ENCODE data around the gene GIMAP1.
A peak's percentile ranks its signal among the peaks of the same experiment; 100 is the strongest.
"Not testable (repeated sequence)": the region's sequence is repeated elsewhere in the genome, so short reads cannot be mapped to it uniquely, and the experiment has no call there.

GIMAP1 gene

GRCh38 chr7:150716368-150716767 is at the start of gene GIMAP1:
Gene GIMAP1, plus strand, starts transcription at chr7:150716613. Its CDS starts 2,435 bp downstream, at chr7:150719048.
- DNase-seq = peak; percentile 67

GRCh38 chr7:150668472-150668911 is 47.9 kb upstream of the GIMAP1 start:
- peak; percentile 57 for DNase-seq

- no peak for DNase-seq
Observed at GRCh38 chr7:150668977-150669376, 47.4 kb upstream of the GIMAP1 start.

- not testable (repeated sequence) for DNase-seq
Observed at GRCh38 chr7:150671798-150672585, 44.4 kb upstream of the GIMAP1 start.

DNA sequence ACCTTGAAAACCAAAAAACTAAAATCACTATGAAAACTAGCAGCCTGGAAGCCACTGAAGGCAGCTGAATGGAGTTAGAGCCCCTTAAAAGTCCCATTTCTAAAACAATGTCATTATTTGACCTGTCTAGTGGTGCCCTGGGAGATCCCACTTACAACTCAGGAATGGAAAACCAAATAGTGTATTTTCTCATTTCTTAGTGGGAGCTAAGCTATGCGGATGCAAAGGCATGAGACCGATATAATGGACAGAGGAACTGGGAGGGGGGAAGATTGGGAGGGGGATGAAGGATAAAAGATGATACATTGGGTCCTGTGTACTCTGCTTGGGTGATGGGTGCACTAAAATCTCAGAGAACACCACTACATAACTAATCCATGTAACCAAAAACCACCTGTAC is 40.7 kb upstream of the GIMAP1 start:
- DNase-seq = no peak

- DNase-seq = not testable (repeated sequence)
Observed at GRCh38 chr7:150676276-150676675, 40.1 kb upstream of the GIMAP1 start.

DNA sequence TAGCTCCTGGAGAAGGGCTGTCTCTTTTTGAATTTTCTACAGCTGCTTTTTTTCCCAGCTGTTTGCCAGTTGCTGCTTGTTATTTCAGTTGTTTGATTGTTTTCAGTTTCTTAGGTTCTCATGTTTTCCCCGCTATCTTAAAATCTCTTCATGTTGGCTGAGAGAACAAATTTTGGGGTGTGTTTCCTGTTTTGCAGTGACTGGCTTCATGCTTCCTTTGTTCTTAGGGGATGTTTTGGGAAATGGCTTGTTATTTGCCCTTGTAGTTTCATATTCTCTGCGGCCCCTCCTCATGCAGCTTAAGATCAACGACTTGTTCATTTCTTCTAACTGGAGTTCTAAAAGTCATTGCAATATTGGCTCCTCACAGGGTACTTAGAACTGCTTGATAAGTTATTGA is 39.6 kb upstream of the GIMAP1 start:
- DNase-seq = not testable (repeated sequence)

GRCh38 chr7:150678601-150679000 is 37.8 kb upstream of the GIMAP1 start:
- peak; percentile 43 for DNase-seq

DNA sequence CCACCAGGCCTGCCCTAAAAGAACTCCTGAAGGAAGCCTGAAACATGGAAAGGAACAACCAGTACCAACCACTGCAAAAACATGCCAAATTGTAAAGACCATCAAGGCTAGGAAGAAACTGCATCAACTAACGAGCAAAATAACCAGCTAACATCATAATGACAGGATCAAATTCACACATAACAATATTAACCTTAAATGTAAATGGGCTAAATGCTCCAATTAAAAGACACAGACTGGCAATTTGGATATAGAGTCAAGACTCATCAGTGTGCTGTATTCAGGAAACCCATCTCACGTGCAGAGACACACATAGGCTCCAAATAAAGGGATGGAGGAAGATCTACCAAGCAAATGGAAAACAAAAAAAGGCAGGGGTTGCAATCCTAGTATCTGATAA is 36.0 kb upstream of the GIMAP1 start:
- DNase-seq = not testable (repeated sequence)

GRCh38 chr7:150685219-150686029 is 31.0 kb upstream of the GIMAP1 start, which contains the start of gene GIMAP2:
Gene GIMAP2, plus strand, starts transcription at chr7:150685706. Its CDS starts 1,354 bp downstream, at chr7:150687060.
- DNase-seq = no peak

DNA sequence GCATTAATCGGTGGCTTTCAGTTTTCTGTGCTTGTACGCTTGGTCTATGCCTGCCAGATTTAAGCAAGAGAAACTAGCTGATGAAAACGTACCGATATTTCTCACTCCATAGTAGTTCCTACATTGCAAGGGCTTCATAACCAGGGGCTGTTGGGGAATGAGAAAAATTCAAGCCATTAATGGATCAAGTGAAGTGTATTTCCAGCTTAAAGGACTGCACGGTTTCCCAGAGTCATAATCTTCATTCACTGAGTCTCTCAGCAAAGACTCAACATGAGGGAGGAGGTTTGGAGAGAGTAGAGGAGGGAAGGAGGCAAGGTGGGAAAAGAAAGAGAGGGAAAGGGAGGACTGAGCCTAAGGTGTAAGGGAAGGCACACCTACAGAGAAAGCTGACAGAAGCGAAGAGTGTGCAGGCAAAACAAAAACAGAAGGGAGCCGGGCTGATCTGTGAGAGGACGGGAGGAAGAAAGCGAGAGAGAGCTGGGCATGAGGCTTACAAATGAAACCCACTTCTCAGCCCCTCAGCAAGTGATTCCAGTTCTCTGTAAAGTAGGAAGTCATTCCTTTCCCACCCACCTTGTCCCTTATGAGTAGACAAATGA is 30.3 kb upstream of the GIMAP1 start:
- no peak for DNase-seq

GRCh38 chr7:150688630-150689029 is 27.8 kb upstream of the GIMAP1 start:
- no peak for DNase-seq

DNA sequence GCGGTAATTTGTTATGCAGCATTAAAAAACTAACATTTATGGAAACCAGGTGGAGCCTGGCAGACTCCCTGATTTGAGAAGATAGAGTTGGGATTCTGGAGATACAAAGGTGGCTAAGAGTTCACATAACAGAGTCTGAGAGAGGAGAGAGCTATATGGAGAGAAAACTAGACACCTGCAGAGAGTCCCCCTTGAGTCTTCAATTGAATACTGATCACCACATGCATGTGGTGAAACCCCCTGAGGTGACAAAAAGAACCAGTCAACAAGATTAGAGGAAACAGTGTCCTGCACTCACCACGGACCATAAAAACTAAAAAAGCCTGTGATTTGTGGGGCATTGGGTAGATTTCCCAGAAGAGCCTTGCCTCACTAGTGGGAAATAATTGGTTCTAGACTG is 20.8 kb upstream of the GIMAP1 start:
- no peak for DNase-seq

DNA sequence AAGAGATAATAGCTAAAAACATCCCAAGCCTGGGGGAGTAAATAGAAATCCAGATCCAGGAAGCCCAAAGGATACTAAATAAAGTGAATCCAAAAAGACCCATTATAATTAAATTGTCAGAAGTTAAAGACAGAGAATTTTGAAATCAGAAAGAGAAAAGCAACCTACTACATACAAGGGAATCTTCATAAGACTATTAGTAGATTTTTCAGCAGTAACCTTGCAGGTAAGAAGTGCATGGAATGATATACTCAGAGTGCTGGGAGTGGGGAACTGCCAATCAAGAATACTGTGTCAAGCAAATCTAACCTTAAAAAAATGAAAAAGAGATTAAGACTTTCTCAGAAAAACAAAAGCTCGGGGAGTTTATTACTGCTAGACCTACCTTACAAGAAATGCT is 13.2 kb upstream of the GIMAP1 start:
- no peak for DNase-seq

GRCh38 chr7:150715293-150715692 is 1.1 kb upstream of the GIMAP1 start:
- DNase-seq = no peak

DNA sequence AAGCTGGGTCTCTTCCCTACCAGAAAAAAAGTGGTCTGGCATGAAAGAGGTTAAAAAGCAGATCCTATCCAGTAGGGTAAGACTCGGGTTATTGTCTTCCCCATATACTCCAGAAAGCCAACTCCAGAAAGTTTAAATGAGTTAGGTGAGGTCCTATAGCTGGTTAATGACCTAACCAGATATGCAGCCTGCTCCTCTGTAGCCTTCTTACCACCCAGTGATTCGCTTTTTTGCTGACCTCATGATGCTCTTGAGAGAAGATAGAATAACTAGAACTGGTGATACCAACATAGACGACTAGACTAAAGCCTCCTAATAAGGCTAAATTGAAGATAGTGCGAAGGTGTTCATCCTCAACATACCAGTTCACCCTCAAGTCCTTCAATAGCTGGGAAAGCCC is 675 bp upstream of the GIMAP1 start:
- DNase-seq = no peak

DNA sequence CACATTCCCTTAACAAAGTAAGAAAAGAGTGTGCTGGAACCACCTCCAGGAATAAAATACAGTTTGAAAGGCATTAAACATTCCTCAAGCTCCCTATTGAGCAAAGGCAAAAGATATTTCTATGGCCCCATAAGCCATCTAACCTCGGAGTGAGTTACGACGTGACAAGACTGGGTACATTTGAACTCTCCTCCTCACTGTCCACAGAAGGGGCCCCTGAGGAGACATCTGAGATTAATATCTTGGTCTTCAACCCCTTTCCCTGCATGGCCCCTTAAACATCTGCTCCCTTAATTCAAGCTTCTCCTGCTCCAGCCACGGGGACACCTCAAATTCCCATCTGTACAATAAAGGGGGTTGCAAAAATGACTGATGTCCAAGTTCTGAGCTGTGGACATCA is 526 bp downstream of the GIMAP1 start:
- no peak for DNase-seq

DNA sequence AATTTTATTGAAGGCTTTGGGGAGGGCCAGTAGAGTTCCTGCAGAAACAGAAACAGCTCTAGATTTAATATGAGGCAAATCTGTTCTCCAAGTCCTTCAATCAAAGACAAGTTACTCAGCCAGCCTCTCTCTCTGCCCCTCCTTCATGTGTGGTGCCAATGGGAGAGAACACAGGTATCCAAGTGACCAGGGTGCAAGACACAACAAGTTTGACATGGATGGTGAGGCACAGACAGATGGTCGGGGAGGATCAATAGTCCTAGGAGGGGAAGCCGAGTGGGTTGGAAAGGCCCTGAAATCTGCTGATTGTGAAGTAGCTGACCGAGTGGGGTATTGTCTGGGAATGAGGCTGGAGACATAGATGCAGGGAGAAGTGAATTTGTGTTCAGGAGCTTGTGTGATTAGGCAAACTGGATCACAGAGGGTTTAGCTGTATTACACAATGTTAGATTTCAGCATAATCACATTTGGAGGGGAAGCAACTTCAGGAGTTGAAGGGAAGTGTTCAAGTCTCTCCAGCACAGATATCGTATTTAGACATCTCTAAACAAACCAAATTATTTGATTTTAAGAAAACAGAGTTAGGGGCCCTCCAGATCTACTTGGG is 1.5 kb downstream of the GIMAP1 start:
- no peak for DNase-seq

DNA sequence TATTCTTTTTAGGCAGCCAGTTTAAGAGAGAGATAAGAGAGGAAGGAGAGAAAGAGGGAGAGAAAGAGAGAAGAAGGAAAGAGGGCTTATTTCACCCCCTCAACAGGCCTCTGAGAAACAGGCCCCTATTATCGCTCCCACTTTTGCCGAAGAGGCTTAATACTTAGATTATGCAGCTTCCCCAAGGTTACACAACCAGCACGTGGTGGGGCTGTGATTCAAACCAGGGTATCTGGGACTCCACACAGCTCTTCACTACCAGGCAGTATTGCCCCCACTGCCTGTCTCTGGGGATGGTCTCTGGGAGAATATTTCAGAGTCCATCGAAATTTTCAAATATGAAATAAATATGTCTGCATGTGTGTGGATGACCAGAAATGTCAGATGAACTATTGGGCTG is 3.0 kb downstream of the GIMAP1 start:
- DNase-seq = no peak

DNA sequence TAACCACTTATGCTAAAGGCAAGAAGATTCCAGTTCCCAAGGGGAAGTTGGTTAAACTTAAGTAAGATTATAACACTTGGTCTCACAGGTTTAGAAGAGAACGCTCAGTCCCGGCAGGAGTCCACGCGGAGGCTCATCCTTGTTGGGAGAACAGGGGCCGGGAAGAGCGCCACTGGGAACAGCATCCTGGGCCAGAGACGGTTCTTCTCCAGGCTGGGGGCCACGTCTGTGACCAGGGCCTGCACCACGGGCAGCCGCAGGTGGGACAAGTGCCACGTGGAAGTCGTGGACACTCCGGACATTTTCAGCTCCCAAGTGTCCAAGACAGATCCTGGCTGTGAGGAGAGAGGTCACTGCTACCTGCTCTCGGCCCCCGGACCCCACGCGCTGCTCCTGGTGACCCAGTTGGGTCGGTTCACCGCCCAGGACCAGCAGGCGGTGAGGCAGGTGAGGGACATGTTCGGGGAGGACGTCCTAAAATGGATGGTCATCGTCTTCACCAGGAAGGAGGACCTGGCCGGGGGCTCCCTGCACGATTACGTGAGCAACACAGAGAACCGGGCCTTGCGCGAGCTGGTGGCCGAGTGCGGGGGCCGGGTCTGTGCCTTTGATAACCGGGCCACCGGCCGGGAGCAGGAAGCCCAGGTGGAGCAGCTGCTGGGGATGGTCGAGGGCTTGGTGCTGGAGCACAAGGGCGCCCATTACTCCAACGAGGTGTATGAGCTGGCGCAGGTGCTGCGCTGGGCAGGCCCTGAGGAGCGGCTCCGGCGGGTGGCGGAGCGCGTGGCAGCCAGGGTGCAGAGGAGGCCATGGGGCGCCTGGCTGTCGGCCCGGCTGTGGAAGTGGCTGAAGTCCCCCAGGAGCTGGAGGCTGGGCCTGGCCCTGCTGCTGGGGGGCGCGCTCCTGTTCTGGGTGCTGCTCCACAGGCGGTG is 3.8 kb downstream of the GIMAP1 start:
- DNase-seq = no peak

DNA sequence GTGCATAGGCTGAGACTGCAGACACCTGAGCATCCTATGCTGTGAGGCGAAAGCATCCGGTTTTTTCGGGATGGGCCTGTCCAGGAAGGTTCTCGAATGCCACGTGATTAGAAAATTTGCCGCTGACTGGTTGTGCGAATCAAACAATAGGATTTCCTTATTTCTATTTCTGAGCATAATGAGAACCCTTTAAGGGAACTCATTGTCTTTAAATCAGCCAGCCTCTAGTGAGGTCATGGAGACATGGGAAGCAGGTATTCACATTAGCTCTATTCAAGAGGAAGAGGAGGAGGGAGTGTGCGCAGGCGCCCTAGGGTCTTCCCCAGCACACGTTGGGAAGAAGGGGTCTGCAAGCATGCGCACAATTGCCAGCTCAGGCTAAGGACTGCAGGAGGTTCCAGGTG is 5.6 kb downstream of the GIMAP1 start:
- DNase-seq = no peak

- DNase-seq = no peak
Observed at GRCh38 chr7:150722431-150722931, 6.1 kb downstream of the GIMAP1 start.

Measured in activated T-cell treated with anti-CD3 and anti-CD28 coated beads, Interleukin-2, amount 50 U/mL, for 1 hour (primary cell).